NB4 (cell line): Measurements from ENCODE around the gene PAK1.

Experiments used
- CTCF ChIP-seq: IDR thresholded peaks from one replicate; pipeline ENCODE4 v1.5.1; 2012; ENCODE audit warnings: low read depth, low read length
- MYC ChIP-seq: IDR thresholded peaks from 2 replicates; pipeline ENCODE4 v1.6.1; 2011; ENCODE audit warnings: low read depth, low read length
- POLR2A ChIP-seq: IDR thresholded peaks from 2 replicates; pipeline ENCODE4 v1.6.1; 2011; ENCODE audit warnings: mild to moderate bottlenecking; ENCODE audit not compliant: insufficient read length; ENCODE audit errors: extremely low read depth

GRCh38 chr11:77522215-77522614, 48.3 kb upstream of the PAK1 start:
- TF ChIP-seq POLR2A (no peak), CTCF (no peak), MYC (no peak)
